Transverse colon (tissue), 4 donors: Measurements from ENCODE around the gene AHSG. TPM values are rescaled to one million over a fixed set of nuclear protein-coding genes. Genes with fewer than 3 reads are reported as not detected.

Experiments used
- DNase-seq: peaks from one replicate; pipeline ENCODE4 v3.0.0-alpha.2; 2019
- H3K27ac ChIP-seq, 4 donors: fragments of 200-600 bp; sonication (generic); 2 replicates each; pipeline ENCODE4 v1.5.1; 2016 to 2018; ENCODE audit warnings: inconsistent platforms in 4 of 4
- H3K27me3 ChIP-seq: fragments of 200-600 bp; sonication (generic); 2 replicates; pipeline ENCODE4 v1.5.1; 2017; ENCODE audit warnings: inconsistent platforms
- H3K36me3 ChIP-seq, 4 donors: fragments of 200-600 bp; sonication (generic); 2 replicates each; pipeline ENCODE4 v1.5.1; 2017 to 2019; ENCODE audit warnings: inconsistent platforms in 4 of 4
- H3K4me1 ChIP-seq, 4 donors: fragments of 200-600 bp; sonication (generic); 2 replicates each; pipeline ENCODE4 v1.5.1; 2017 to 2020; ENCODE audit warnings: inconsistent platforms in 4 of 4
- H3K4me3 ChIP-seq, 4 donors: fragments of 200-600 bp; sonication (generic); 1 replicate in 1 of 4; 2 replicates in 3 of 4; pipeline versions ENCODE4 v1.5.1 to v1.6.1; 2017 to 2019; ENCODE audit warnings: inconsistent platforms in 4 of 4
- H3K9me3 ChIP-seq, 2 donors: fragments of 200-600 bp; sonication (generic); 2 replicates each; pipeline ENCODE4 v1.5.1; 2017 to 2019; ENCODE audit warnings: inconsistent platforms in 2 of 2
- EP300 ChIP-seq: sonication (generic); formaldehyde crosslinking; IDR thresholded peaks from one replicate; pipeline ENCODE4 v1.6.1; 2017; ENCODE audit warnings: antibody characterized with exemption, low read depth
- POLR2A ChIP-seq: fragments of 450-650 bp; IDR thresholded peaks from one replicate; pipeline ENCODE4 v1.6.1; 2016; ENCODE audit warnings: antibody characterized with exemption, mild to moderate bottlenecking, moderate library complexity
- POLR2AphosphoS5 ChIP-seq, 3 donors: sonication (generic); formaldehyde crosslinking; IDR thresholded peaks; one replicate each; pipeline ENCODE4 v1.6.1; 2016; ENCODE audit warnings: antibody characterized with exemption in 3 of 3
- WGBS, 2 donors: methylation state at CpG; one replicate each; pipeline ENCODE4 v1.1.5; 2018; ENCODE audit warnings: low coverage in 1 of 2; 5-methylcytosine and 5-hydroxymethylcytosine counted together
- in situ Hi-C, 4 donors: fragments of 200-750 bp; cut with MboI; loops; one replicate each; pipeline versions ENCODE4 v1.15.0 to v1.15.1; 2017; ENCODE audit warnings: low sequenced_read_pairs in 3 of 4, low pct_ligation_motif_present in 1 of 4, low pct_unique_long_range_greater_than_20kb in 1 of 4
- intact Hi-C: fragments of 100-400 bp; cut with DNase I; formaldehyde crosslinking; loops from one replicate; pipeline ENCODE4 v1.15.1; 2023; ENCODE audit warnings: low total_unique reads
- total RNA-seq, 4 donors: library from RNA; depleted of rRNA; stranded (reverse); fragments of >200 nt; gene quantifications; one replicate each; pipeline ENCODE4 v1.1.0, GENCODE V29; 2016
- TF ChIP-seq, protein P1 (sequence below), 5 experiments: fragments of 200-600 bp in 3 of 5; fragments of 450-650 bp in 2 of 5; sonication (generic) in 3 of 5; IDR thresholded peaks; 1 replicate in 2 of 5; 2 replicates in 3 of 5; pipeline ENCODE4 v1.5.1; 2016 to 2017; ENCODE audit warnings: antibody characterized with exemption in 5 of 5, inconsistent platforms in 3 of 5, mild to moderate bottlenecking in 2 of 5, moderate library complexity in 1 of 5

AHSG gene
- total RNA-seq, 4 donors from 2014 or later, result not detected

DNA sequence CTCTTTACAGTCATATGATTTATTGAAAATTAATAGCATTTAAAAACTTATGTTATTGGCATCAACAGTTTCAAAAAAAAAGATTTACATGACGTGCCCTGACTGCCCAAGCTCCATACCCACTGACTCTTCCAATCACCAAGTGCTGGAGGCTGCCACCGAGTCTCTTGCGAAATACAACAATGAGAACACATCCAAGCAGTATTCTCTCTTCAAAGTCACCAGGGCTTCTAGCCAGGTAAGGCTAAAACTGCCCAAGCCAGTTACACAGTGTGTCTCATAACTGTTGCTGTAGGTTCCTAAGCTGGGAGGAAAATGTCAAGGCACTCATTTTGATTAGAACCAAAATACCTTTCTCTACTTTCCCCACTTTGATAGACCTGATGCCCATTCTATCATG lies 31.8 kb downstream of the AHSG start:
- 79 to 90% methylated on average over 3 of the region's 3 CpGs for WGBS, 2 donors
- intact Hi-C loops, result no loop called here
- no peaks in the 10 kb centered on the region for H3K4me1 ChIP-seq
- in situ Hi-C loops, result no loop called here
- no peak for DNase-seq
- TF ChIP-seq POLR2A (no peak), EP300 (no peak), POLR2AphosphoS5 (IDR thresholded peaks at IDR 0.05) (no peak)
- TF ChIP-seq, protein P1, sequence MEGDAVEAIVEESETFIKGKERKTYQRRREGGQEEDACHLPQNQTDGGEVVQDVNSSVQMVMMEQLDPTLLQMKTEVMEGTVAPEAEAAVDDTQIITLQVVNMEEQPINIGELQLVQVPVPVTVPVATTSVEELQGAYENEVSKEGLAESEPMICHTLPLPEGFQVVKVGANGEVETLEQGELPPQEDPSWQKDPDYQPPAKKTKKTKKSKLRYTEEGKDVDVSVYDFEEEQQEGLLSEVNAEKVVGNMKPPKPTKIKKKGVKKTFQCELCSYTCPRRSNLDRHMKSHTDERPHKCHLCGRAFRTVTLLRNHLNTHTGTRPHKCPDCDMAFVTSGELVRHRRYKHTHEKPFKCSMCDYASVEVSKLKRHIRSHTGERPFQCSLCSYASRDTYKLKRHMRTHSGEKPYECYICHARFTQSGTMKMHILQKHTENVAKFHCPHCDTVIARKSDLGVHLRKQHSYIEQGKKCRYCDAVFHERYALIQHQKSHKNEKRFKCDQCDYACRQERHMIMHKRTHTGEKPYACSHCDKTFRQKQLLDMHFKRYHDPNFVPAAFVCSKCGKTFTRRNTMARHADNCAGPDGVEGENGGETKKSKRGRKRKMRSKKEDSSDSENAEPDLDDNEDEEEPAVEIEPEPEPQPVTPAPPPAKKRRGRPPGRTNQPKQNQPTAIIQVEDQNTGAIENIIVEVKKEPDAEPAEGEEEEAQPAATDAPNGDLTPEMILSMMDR (IDR thresholded peaks at IDR 0.05), result no peak
- H3K27me3 ChIP-seq, result no peaks in the 10 kb centered on the region
- H3K9me3 ChIP-seq, result no peaks in the 10 kb centered on the region
- H3K4me3 ChIP-seq, result no peak overlapping the region
- no peaks in the 10 kb centered on the region for H3K36me3 ChIP-seq
- no peak overlapping the region for H3K27ac ChIP-seq

DNA sequence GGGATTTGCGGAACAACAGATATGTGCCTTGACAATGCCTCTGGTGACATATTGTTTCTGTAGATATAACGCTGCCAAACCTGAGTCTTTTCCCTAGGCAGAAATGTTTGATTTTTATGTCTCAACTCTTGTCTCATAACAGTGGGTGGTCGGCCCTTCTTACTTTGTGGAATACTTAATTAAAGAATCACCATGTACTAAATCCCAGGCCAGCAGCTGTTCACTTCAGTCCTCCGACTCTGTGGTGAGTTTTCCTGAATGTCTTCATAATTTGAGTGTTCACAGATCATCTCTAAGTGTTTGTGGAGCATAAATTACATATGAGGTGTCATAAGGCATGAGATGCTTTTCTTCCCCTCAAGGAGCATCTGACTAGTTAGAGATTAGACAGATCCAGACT lies 33.2 kb downstream of the AHSG start:
- no peaks in the 10 kb centered on the region for H3K36me3 ChIP-seq
- no peak overlapping the region for H3K27ac ChIP-seq
- no peaks in the 10 kb centered on the region for H3K27me3 ChIP-seq
- TF ChIP-seq EP300, result no peak
- TF ChIP-seq POLR2A, result no peak
- TF ChIP-seq, protein P1 (IDR thresholded peaks at IDR 0.05), result no peak
- TF ChIP-seq POLR2AphosphoS5 (IDR thresholded peaks at IDR 0.05), result no peak
- no peaks in the 10 kb centered on the region for H3K9me3 ChIP-seq
- 81 to 100% methylated on average over 1 to 4 of the region's 4 CpGs for WGBS, 2 donors
- H3K4me1 ChIP-seq, result no peaks in the 10 kb centered on the region
- H3K4me3 ChIP-seq, result no peak overlapping the region
- DNase-seq, result no peak
- in situ Hi-C loops (no loop called here), intact Hi-C loops (no loop called here)

DNA sequence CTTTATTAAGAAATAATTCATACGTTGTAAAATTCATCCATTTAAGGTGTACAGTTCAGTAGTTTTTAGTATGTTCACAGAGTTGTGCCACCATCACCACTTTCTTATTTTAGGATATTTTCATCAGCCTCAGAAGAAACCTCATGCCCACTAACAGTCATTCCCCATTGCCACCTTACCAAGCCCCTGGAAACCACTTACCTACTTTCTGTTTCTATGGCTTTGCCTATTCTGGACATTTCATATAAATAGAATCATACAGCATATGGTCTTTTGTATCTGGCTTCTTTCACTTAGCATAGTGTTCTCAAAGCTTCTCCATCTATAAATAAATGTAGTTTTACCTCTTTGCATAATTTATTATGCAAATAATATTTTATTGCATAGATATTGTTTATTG lies 34.0 kb downstream of the AHSG start:
- H3K27me3 ChIP-seq, result no peaks in the 10 kb centered on the region
- in situ Hi-C loops, result no loop called here
- H3K27ac ChIP-seq, result no peak overlapping the region
- TF ChIP-seq, protein P1 (IDR thresholded peaks at IDR 0.05), result no peak
- TF ChIP-seq POLR2AphosphoS5 (IDR thresholded peaks at IDR 0.05), result no peak
- no peak for TF ChIP-seq POLR2A
- no peak for TF ChIP-seq EP300
- no peaks in the 10 kb centered on the region for H3K4me1 ChIP-seq
- no peak overlapping the region for H3K4me3 ChIP-seq
- H3K9me3 ChIP-seq, result no peaks in the 10 kb centered on the region
- H3K36me3 ChIP-seq, result no peaks in the 10 kb centered on the region
- intact Hi-C loops, result no loop called here
- no peak for DNase-seq
- WGBS, 2 donors, result 73 to 84% methylated on average over 1 of the region's 1 CpG

DNA sequence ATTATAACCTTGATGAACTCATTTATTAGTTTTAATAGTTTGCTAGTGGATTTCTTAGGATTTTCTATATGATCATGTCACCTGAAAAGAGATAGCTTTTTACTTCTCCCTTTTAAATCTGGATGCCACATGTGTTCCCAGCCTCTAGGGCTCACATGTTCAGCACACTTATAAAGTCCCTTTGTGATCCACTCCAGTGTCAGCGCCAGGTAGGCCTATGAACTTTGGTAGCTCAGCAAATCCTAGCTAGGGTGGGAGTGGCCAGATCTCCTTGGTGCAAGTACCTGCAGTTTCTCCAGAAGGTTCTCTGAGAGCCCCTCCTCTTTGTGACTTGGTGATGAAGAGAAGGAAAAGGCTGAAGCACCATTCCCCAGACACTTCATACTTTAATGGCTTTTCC lies 36.0 kb downstream of the AHSG start:
- H3K4me3 ChIP-seq, result no peak overlapping the region
- intact Hi-C loops, result no loop called here
- in situ Hi-C loops, result no loop called here
- H3K4me1 ChIP-seq, result no peaks in the 10 kb centered on the region
- no peaks in the 10 kb centered on the region for H3K36me3 ChIP-seq
- no peak for DNase-seq
- TF ChIP-seq POLR2AphosphoS5 (IDR thresholded peaks at IDR 0.05) (no peak), EP300 (no peak), POLR2A (no peak)
- TF ChIP-seq, protein P1 (IDR thresholded peaks at IDR 0.05), result no peak
- H3K27me3 ChIP-seq, result no peaks in the 10 kb centered on the region
- no peaks in the 10 kb centered on the region for H3K9me3 ChIP-seq
- 84% methylated on average over 1 of the region's 1 CpG; no CpG with 5 or more reads in 1 of the 2 donors for WGBS, 2 donors
- H3K27ac ChIP-seq, result no peak overlapping the region
